ENCODE measurements around the gene WSCD2.

WSCD2 gene

DNA sequence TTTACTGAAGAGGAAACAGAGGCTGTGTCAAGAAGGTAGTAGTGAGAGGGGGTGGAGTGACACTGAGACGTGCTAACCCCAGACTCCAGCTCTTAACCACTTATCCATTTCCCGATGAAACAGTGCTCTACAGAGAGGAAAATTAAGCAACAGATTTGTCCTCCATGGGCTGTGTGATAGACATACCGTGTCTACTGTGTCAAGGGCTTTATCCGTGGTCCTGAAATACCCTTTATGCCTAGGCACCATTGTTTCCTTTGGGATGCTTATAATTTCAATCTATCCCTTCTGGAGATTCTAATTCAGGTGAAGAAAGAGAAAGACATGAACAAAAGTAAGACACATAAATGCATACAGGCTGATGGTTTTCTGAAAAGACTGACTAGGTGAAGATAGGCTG lies 138.4 kb downstream of the WSCD2 start:
- DNase-seq (ENCODE audit: low read depth): no peak

DNA sequence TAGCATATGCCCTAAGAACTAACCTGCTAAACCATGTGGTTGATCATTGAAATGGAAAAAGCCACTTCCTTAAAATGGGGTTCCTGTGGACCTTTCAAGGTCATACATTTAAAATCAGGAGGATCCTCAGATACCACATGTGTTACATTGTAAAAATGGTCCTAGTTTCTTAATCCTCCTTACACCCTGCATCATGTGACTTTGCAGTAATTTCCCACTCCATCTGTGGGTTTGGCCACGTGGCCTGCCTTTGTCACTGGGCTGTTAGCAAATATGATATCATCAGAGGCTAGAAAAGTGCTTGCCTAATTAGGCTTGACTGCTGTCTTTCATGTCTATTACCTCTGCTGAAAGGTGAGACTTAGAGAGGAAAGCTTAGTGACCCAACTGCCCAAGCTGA lies 139.3 kb downstream of the WSCD2 start:
- no peak for DNase-seq (ENCODE audit: low read depth)

DNA sequence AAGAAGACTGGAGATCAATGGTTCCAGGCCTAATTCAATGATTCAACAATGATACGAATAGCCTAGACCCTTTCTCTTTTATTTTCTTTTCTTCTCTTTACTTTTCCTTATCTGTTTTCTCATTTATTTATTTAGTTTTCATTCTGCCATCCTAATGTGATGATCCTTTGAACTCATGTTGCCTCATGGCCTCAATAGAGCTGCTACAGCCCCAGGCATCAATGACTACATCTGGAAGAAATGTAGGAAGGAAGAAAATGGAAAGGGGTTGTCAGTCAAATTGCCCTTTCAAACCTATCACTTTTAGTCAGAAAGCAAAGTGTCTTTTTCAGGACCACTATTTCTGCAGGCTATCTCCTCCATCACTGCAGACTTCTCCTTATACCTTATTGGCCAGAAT lies 140.1 kb downstream of the WSCD2 start:
- no peak for DNase-seq (ENCODE audit: low read depth)

DNA sequence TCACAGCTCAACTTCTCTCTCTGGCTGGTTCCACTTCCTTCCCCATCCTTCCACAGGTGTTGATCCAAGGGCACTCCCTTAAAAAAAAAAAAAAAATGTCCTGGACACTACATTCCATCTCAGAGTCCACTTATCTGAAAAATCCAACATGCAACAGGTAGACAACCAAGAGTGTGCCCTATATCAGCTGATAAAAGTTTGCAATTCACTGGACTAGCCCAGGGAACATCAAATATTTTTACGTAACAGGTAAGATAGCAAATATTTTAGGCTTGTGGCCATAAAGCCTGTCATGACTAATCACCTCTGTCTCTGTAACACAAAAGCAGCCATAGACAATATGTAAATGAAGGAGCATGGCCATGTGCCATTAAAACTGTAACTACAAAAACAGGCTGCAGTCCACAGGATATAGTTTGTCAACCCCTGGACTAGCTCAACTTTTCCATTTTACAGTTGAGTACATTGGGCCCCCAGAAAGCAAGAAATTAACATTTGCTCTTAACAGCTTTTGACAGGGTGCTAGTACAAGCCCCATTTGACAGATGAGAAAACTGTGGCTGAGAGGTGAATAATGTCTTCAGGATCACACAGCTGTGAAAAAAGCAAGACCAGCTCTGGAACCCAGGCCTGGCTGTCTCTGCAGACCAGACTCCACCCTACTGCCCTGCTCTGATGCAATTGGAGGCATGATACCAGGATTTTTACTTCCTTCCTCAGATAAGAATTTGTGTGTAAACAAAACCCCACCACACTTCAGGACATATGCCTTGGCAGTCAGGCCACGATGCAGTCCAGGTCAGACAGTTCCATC lies 141.2 kb downstream of the WSCD2 start:
- no peak for DNase-seq (ENCODE audit: low read depth)

DNA sequence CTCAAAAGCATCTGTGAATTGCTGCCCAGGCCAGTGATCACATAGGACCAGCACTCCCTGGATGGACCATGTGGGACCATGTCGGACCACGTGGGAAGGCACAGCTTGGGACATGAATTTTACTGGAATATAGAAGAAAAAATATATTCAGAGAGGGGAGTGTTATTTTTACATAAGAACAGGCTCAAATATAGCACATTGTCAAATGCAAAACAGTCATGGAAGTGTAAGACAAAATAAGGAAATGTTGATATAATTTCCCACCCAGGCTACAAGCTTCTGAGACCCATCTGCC lies 141.7 kb downstream of the WSCD2 start:
- DNase-seq (ENCODE audit: low read depth): no peak

DNA sequence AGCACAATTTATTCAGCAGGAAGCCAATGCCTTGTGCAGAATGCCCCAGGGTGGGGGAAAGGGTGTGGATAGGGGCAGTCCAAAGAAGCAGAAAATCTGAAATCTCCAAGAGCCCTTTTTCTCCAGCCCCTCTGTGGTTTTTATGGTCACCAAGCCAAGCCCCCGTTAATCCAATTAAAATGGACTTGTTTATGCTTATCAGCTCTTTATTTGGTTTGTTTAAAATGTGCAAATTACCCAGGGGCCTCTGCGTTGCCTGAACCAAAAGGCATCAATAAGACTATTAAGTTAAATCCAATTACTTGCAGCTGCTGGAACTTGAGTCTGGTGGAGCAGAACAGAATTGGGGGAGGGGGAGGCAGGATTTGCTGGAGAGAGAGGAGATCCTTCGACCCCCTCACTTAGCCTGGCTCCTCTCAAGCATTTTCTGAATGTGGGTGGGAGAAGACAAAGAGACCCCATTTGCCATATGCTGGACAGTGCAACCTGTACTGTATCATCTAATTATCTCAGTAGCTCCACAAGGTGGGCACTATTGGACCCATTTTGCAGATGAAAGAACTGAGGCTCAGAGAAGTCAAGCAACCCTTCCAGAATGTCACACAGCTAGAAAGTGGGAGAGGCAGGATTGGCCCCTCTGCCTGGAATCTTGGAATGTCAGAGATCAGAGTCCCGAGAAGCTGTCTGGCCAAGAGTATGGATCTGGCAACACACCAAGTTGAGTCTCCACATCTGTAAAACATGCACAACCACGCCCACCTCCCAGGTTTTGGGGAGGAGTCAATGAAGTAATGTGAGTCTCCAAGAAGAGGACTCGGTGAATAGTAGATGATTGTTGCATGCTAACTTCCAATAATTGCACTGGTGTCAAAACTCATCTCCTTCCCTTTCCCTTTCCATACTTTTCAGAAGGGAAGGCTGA lies 143.1 kb downstream of the WSCD2 start:
- DNase-seq (ENCODE audit: low read depth): no peak

DNA sequence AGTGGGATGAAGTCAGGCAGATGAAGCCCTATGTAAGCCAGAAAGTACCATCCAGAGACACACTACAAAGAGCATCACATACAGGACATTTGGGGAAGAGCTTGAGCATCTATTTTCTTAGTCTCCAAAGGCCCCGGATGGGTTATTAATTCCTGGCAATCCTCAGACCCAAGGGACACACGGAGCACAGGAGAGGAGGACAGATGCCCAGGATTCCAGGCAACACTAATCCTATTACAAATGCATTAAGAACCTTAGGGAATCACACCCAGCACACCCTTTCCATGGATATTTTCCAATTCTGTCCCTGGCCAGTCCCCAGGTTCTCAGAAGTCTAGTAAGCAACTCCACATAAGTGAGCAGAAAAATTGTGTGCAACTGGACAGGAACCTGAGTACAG lies 144.1 kb downstream of the WSCD2 start:
- DNase-seq (ENCODE audit: low read depth): no peak

DNA sequence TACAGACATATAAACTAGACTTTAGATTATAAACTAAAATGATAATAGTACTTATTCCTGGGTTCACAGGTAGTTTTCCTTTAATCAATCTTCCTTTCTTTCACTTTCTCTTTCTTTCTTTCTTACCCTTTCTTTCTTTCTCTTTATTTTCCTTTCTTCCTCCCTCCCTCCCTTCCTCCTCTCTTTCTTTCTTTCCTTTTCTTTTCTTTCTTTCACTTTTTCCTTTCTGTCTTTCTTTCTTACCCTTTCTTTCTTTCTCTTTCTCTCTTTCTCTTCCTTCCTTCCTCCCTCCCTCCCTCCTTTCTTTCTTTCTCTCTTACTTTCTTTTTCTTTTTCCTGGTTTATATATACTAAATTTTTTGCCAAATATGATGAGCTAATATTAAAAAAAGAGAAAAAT lies 148.5 kb downstream of the WSCD2 start:
- DNase-seq (ENCODE audit: low read depth): no peak

DNA sequence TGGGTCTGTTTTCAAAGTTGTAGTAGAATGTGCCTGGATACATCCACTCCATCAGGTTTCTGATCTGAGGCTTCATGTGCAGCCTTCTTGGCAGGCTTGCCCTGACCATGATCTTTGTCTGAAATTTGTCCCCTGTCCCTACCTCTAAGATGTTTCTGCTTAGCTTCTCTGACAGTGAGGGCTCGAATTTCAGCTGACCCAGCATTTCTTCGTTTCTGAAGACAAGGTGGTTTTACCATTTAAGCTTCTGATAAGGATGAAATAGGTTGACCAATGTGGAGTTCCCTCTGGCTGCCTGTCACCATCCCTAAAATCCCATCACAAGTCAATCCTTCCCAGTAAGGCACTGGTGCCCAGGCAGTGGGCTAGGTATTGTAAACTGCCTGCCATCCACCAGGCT lies 153.1 kb downstream of the WSCD2 start:
- DNase-seq (ENCODE audit: low read depth): no peak

DNA sequence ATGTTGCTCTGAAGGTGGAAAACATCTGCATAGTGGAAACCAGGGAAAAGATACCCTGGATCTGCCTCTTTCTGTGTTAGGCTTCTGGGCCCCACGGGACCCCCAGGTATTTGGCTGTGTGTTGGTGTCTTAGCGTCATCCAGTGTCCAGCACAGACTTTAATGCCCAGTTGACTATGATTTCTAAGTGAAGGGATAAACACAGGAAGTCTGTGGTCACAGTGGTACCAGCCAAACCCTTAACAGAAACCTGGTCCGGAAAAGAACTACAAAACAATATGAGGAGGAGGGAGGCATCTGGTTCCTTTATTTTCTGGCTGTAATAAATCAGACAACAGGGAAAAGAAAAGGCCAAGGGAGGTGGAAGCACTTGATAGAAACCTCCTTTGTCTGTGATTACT lies 153.6 kb downstream of the WSCD2 start:
- no peak for DNase-seq (ENCODE audit: low read depth)

DNA sequence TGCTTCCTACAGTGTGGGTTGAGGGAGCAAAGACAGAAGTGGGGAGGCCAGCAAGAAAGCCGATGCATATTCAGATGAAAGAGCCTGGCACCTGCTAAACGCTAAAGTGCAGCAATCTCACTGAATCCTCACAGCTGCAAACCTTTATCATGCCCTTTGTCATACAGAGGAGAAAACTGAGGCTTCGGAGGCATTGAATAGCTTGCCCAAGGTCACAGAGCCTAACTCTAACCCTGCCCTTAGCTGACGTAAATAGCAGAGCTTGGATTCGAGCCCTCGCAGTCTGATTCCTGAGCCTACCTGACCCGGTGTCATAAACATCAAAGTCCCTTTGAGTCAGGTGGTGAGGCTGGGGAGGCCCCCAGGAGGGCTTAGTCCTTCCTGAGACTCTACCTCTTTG lies 155.1 kb downstream of the WSCD2 start:
- no peak for DNase-seq (ENCODE audit: low read depth)

DNA sequence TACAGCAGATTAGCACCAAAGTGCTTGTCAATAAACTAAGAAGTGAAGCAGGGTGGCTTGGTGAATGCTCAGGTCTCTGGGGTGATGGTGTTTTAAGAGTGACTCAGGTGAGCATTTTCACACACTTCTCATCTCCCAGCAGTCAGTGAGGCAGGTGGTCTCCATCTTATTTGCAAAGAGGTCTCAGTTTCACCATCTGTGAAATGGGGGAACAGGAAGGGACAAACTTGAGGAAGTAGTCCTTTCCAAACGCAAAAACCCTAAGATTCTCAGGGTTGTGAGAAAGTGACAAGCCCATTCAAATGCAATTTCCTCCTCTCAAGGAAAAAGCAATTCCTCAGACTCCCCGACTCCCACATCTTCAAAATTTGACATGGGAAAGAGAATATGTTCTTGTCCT lies 155.9 kb downstream of the WSCD2 start:
- no peak for DNase-seq (ENCODE audit: low read depth)

DNA sequence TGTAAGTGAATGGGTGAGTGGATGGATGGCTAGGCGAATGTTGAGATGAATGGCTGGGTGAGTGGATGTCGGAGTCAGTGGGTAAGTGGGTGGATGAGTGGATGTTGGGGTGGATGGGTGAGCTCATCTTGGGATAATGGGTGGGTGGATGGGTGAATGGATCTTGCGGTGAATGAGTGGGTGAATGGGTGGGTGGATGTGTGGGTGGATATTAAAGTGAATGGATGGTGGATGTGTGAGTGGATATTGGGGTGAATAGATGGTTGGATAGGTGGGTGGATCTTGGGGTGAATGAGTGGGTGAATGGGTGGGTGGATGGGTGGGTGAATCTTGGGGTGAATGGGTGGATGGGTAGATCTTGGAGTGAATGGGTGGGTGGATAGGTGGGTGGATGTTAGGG lies 158.1 kb downstream of the WSCD2 start:
- DNase-seq (ENCODE audit: low read depth): no peak

DNA sequence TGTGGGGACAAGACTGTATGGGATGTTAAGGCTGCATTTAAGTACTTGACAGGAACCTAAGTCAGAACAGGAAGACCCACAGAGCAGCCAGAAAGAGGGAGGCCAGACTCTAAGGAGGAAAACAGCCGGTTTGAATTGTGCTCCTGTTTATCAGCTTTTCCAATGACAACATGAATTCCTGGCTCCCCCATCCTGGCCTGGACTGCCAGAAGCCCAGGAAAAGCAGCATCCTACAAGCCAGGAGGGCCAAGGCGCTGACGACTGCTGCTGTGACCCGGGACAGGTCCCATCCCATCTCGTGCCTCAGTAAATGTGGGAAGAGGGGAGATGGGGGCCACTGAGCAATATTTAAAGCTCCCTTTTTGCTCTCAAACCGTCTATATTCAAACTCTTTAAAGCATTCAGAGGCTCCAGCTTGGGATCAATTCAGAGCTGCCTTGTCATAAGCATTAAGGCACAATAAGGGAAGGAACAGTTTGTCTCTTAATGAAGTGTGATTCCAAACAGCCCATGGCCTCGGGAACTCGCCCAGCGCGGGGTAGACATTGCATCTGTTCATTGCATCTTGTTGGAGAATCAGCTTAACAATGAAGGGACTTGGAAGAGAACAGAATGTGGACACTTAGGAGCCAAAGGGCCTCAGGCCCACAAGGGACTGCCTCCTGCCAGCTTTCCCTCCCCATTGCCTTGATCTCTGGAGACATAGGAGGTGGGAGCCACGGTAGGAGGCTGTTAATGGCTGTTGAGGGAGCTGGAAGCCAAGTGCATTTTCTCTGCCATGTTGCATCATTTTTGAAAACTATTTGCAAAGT lies 160.5 kb downstream of the WSCD2 start:
- DNase-seq (ENCODE audit: low read depth): no peak

DNA sequence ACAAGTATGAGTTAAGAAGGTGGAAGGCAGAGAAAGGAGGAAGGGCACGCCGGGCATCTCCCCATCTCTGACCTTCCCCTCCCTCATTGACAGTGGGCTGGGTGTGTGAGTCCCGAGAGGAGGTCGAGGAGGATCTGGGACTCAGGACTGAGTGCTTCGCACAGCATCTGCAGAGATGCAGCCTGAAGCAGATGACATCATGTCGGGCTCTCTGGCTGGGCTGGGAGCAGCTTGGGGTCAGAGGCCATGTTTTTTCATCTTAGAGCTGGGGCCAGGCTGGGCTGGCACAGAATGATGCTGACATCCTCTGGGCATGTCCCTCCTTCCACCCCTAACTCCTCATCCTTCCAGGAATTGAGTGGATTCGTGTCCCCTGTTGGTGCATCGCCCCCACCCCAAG lies 166.6 kb downstream of the WSCD2 start:
- DNase-seq (ENCODE audit: low read depth): no peak

DNA sequence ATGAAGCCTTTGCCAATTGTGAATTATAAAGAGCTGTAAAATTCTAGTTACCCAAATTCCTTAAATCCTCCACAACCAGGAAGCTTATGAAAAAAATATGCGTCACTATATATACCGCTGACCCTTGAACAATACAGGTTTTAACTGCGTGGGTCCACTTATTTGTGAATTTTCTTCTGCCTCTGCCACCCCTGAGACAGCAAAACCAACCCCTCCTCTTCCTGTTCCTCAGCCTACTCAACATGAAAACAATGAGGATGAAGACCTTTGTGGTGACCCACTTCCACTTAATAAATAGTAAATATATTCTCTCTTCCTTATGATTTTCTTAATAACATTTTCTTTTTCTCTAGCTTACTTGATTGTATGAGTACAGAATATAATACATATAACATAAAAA lies 167.9 kb downstream of the WSCD2 start:
- no peak for DNase-seq (ENCODE audit: low read depth)

DNA sequence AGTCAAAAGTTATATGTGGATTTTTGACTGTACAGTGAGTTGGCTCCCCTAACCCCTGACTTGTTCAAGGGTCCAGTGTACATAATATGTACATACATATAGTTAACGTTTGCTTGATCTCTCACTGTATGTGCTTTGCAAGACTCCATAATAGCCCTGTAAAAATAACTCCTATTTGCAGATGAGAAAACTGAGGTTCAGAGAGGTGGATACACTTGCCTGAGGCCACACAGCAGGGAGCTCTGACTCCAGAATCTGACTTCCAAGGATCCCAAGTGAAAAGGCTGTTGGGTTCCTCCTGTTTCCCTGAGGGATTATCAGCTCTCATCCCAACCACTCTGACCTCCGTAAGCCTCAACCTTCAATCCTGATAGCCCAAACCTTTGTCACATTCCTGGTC lies 168.3 kb downstream of the WSCD2 start:
- no peak for DNase-seq (ENCODE audit: low read depth)

DNA sequence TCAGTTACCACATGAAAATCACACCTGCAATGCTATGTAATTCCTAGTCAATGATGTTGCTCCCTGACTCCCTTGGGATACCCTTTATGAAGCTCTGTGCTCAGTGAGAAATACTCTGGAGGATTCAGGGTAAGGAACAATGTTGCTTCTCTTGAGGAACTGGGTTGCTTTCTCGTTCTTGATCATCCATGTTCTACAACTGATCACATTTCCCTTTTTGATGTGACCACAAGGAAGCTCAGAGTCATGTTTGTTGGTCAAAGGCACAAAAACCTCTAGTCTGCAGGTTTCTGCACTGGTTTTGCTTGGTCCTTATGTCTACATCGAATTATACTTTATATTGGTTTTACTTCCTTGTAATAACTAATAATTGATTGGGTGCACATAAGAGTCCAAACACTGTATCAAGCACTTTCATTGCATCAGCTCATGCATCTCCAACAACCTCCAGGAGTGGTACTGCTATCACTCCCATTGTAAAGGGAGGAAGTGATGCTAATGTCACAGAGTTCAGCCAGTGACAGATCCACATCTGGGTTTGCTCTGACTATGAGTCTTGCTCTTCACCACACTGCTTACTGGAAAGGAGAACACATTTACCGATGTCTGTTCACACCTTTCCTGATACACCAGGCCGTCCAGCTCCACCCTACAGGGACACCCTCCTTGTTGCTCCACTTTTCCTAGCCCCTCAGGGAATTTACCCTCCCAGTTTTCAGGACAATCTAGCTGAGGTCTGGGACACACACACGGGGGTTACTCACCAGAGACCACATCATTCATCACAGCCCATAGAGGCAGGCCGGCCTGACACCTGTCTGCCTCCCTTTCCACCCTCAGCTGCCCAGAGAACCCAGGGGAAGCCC lies 169.0 kb downstream of the WSCD2 start:
- no peak for DNase-seq (ENCODE audit: low read depth)

DNA sequence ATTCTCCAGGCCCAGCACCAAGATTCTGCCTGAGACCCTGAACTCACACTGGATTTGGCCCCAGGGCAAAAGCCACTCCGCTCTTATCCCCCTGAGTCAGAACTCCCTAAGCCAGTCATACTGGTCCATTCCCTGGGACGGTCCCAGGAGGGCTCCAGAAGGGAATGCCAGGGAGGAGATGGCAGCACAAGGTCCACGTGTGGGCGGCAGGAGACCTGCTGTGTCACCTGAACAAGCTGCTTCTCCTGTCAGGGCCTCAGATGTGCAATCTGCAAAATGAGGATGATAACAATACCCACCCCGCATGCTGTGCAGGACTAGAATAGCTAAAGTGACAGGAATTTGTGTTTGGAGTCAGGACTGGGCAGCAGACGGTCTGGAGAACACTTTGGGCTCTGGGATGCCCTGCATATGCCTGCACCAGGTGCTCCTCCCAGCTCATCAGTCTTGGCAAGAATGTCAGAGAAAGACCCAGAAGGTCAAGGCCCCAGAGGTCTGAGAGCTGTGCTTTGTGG lies 169.7 kb downstream of the WSCD2 start:
- no peak for DNase-seq (ENCODE audit: low read depth)

DNA sequence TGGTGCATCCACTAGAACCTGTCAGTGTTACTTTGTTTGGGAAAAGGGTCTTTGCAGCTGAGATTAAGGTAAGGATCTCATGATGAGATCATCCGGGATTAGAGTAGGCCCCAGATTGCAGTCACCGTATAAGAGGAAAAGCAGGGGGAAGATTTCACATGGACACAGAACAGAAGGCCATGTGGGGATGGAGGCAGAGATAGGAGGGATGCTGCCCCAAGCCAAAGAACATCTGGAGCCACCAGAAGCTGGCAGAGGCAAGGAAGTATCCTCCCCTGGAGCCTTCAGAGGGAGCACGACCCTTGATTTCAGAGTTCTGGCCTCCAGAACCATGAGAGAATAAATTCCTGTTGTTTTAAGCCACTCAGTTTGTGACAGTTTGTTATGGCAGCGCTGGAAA lies 170.4 kb downstream of the WSCD2 start:
- no peak for DNase-seq (ENCODE audit: low read depth)

Data from stimulated activated CD8-positive, alpha-beta memory T cell treated with anti-CD3 and anti-CD28 coated beads, Interleukin-7, amount 100 ng/mL, for 24 hours (primary cell).